Endodermal cell (in vitro differentiated cells): ENCODE data around the gene KCNN1. TPM values are rescaled to one million over a fixed set of nuclear protein-coding genes. Genes with fewer than 3 reads are reported as not detected.

ENCODE experiments used
- DNase-seq: peaks from one replicate; pipeline ENCODE4 v3.0.0-alpha.2; 2017
- H3K27ac ChIP-seq: 2 replicates; pipeline ENCODE4 v1.5.1; 2013; ENCODE audit warnings: mild to moderate bottlenecking, low read depth, low read length, moderate library complexity
- H3K27me3 ChIP-seq: 2 replicates; pipeline ENCODE4 v1.6.1; 2013; ENCODE audit warnings: mild to moderate bottlenecking, low read length, moderate library complexity; ENCODE audit not compliant: insufficient read depth, control insufficient read depth, poor library complexity, severe bottlenecking
- H3K36me3 ChIP-seq: 2 replicates; pipeline ENCODE4 v1.7.0; 2013; ENCODE audit warnings: mild to moderate bottlenecking, low read length, moderate library complexity; ENCODE audit not compliant: control insufficient read depth, insufficient read depth
- H3K4me1 ChIP-seq: one replicate; pipeline ENCODE4 v1.7.0; 2013; ENCODE audit warnings: low read length; ENCODE audit not compliant: control insufficient read depth, insufficient read depth
- H3K4me3 ChIP-seq: 2 replicates; pipeline ENCODE4 v1.5.1; 2013; ENCODE audit warnings: mild to moderate bottlenecking, low read length, moderate library complexity
- H3K9ac ChIP-seq: 2 replicates; pipeline ENCODE4 v1.6.1; 2013; ENCODE audit warnings: mild to moderate bottlenecking, low read length, moderate library complexity; ENCODE audit not compliant: poor library complexity, severe bottlenecking; ENCODE audit errors: extremely low read depth
- H3K9me3 ChIP-seq: 2 replicates; pipeline ENCODE4 v1.6.1; 2013; ENCODE audit warnings: mild to moderate bottlenecking, low read length, moderate library complexity; ENCODE audit not compliant: control insufficient read depth
- H3K27ac Mint-ChIP-seq: 2 replicates; pipeline ENCODE4 v1.8.0; 2020; ENCODE audit warnings: mixed read lengths
- H3K27me3 Mint-ChIP-seq: 2 replicates; pipeline ENCODE4 v1.8.0; 2021; ENCODE audit warnings: mild to moderate bottlenecking, mixed read lengths; ENCODE audit not compliant: insufficient read depth
- H3K36me3 Mint-ChIP-seq: 2 replicates; pipeline ENCODE4 v1.8.0; 2020; ENCODE audit warnings: low read depth, mixed read lengths
- H3K4me1 Mint-ChIP-seq: 2 replicates; pipeline ENCODE4 v1.8.0; 2020; ENCODE audit warnings: mixed read lengths
- H3K4me3 Mint-ChIP-seq: 2 replicates; pipeline ENCODE4 v1.8.0; 2020; ENCODE audit warnings: mild to moderate bottlenecking, moderate library complexity, mixed read lengths
- H3K9me3 Mint-ChIP-seq: 2 replicates; pipeline ENCODE4 v1.8.0; 2020; ENCODE audit warnings: mild to moderate bottlenecking, mixed read lengths
- WGBS, 2 experiments: methylation state at CpG; one replicate each; pipeline versions ENCODE4 v1.1.5 to v1.1.7; 2013; ENCODE audit warnings: missing lambda C conversion rate in 2 of 2, mixed read lengths in 1 of 2; ENCODE audit not compliant: insufficient coverage in 1 of 2, insufficient read length in 1 of 2; 5-methylcytosine and 5-hydroxymethylcytosine counted together
- total RNA-seq, 2 donors: library from RNA; stranded (reverse); fragmentation: NEBNext Ultra II Directional in 1 of 2; extraction: Animal tissue kit (Norgen Biotek cat#: 25700) in 1 of 2; gene quantifications; 2 replicates in 1 of 2; 3 replicates in 1 of 2; pipeline ENCODE4 v1.2.1, GENCODE V29; 2021
- TF ChIP-seq, protein P1 (sequence below): fragments of 200-600 bp; sonication (generic); conservative IDR thresholded peaks from 2 replicates; pipeline ENCODE4 v1.5.0; 2021; ENCODE audit warnings: antibody characterized with exemption, mild to moderate bottlenecking

KCNN1 gene
- total RNA-seq, 2 donors from 2014 or later = 5.8 to 8.2 TPM

DNA sequence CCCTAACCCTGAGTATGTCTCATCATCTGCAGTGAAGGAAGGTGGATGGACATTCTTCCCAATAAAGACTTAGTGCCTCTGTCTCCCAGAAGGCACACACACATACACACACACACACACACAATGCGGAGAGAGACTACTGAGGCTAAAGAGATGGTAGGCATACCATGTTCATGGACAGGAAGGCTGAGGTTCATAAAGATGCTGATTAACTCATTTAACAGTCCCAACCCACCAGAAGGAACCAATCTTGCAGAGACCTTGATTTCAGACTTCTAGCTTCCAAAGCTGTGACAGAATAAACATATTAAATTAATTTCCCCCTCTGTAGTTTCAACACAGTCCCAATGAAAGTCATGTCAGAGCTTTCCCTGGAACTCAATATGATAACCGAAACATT, 74.1 kb downstream of the KCNN1 start:
- DNase-seq = no peak
- no peaks in the 10 kb centered on the region for H3K36me3 ChIP-seq
- 97 to 100% methylated on average over 1 to 2 of the region's 2 CpGs for WGBS, 2 experiments
- H3K27ac ChIP-seq = no peak overlapping the region
- Mint-ChIP-seq H3K9me3 (no peaks in the 10 kb centered on the region), H3K4me1 (no peaks in the 10 kb centered on the region), H3K36me3 (no peaks in the 10 kb centered on the region), H3K27me3 (peaks cover 14% of the 10 kb centered on the region), H3K27ac (no peak overlapping the region), H3K4me3 (no peak overlapping the region)
- TF ChIP-seq, protein P1, sequence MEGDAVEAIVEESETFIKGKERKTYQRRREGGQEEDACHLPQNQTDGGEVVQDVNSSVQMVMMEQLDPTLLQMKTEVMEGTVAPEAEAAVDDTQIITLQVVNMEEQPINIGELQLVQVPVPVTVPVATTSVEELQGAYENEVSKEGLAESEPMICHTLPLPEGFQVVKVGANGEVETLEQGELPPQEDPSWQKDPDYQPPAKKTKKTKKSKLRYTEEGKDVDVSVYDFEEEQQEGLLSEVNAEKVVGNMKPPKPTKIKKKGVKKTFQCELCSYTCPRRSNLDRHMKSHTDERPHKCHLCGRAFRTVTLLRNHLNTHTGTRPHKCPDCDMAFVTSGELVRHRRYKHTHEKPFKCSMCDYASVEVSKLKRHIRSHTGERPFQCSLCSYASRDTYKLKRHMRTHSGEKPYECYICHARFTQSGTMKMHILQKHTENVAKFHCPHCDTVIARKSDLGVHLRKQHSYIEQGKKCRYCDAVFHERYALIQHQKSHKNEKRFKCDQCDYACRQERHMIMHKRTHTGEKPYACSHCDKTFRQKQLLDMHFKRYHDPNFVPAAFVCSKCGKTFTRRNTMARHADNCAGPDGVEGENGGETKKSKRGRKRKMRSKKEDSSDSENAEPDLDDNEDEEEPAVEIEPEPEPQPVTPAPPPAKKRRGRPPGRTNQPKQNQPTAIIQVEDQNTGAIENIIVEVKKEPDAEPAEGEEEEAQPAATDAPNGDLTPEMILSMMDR = no peak
- H3K4me1 ChIP-seq = no peaks in the 10 kb centered on the region
- H3K27me3 ChIP-seq = peaks cover 5% of the 10 kb centered on the region
- no peaks in the 10 kb centered on the region for H3K9me3 ChIP-seq
- H3K4me3 ChIP-seq = no peak overlapping the region
- no peak overlapping the region for H3K9ac ChIP-seq

DNA sequence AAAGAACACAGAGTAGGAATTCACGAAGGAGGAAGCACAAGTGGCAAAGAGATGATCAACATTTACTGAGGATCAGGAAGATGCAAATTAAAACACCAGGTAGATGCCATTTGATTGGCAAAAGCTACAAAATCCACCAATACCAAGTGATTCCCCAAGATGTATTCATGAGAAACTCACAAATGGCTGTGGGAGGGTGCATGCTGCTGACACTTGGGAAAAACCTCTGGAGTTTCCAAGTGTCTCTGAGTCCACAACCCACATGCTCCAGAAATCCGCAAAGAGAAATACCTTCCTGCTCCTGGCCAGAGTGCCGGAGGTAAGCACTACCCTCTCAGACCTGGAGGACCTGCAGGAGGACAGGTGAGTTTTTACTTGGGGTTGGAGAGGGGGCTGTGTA, 76.8 kb downstream of the KCNN1 start:
- H3K4me1 Mint-ChIP-seq = no peaks in the 10 kb centered on the region
- 92 to 96% methylated on average over 2 to 3 of the region's 3 CpGs for WGBS, 2 experiments
- peaks cover 14% of the 10 kb centered on the region for H3K27me3 Mint-ChIP-seq
- Histone ChIP-seq H3K4me1 (no peaks in the 10 kb centered on the region), H3K27me3 (peaks cover 5% of the 10 kb centered on the region), H3K9me3 (no peaks in the 10 kb centered on the region), H3K4me3 (no peak overlapping the region), H3K9ac (no peak overlapping the region), H3K27ac (no peak overlapping the region), H3K36me3 (no peaks in the 10 kb centered on the region)
- no peaks in the 10 kb centered on the region for H3K36me3 Mint-ChIP-seq
- no peak overlapping the region for H3K4me3 Mint-ChIP-seq
- DNase-seq = no peak
- H3K9me3 Mint-ChIP-seq = no peaks in the 10 kb centered on the region
- TF ChIP-seq, protein P1 = no peak
- H3K27ac Mint-ChIP-seq = no peak overlapping the region

DNA sequence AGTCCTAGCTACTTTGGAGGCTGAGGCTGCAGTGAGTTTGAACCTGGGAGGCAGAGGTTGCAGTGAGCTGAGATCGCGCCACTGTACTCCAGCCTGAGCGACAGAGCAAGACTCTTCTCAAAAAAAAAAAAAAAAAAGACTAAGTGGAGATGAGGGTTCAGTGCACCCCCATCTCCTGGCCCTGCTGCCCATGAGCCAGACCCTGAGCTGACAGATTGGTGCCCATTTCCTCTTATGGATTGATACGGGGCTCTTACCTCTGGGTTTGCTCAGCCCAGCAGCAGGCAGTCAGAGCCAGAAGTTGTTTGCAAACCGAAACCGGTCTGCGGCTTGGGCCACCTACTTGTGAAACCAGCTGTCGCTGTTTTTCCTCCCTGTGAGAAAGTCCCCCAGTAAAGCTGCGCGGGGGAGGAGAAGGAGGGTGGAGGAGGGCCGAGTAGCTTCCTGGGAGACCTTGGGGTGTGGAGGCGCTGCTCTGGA, 78.0 kb downstream of the KCNN1 start:
- Mint-ChIP-seq H3K36me3 (no peaks in the 10 kb centered on the region), H3K9me3 (no peaks in the 10 kb centered on the region), H3K4me3 (no peak overlapping the region), H3K27ac (no peak overlapping the region), H3K27me3 (peaks cover 15% of the 10 kb centered on the region), H3K4me1 (no peaks in the 10 kb centered on the region)
- TF ChIP-seq, protein P1 = no peak
- peak; percentile 75 for DNase-seq
- no peak overlapping the region for H3K27ac ChIP-seq
- H3K9me3 ChIP-seq = no peaks in the 10 kb centered on the region
- peak overlapping the region; percentile 15 for H3K9ac ChIP-seq
- no peaks in the 10 kb centered on the region for H3K4me1 ChIP-seq
- 66 to 87% methylated on average over 3 to 12 of the region's 12 CpGs for WGBS, 2 experiments
- no peaks in the 10 kb centered on the region for H3K36me3 ChIP-seq
- H3K27me3 ChIP-seq = peaks cover 5% of the 10 kb centered on the region
- no peak overlapping the region for H3K4me3 ChIP-seq
